ENCODE results near the gene AGAP1. TPM values are rescaled to one million over a fixed set of nuclear protein-coding genes. Genes with fewer than 3 reads are reported as not detected.

The AGAP1 gene
- polyA plus RNA-seq, 3 donors = 3.7 to 7.1 (median 6.3) TPM

- no peak overlapping the region for H3K27ac ChIP-seq (ENCODE audit: low read depth, low read length)
- 66 to 85% (median 71%) methylated on average over 18 of the region's 18 CpGs for WGBS, 3 donors
Observed at GRCh38 chr2:235607546-235608199, 113.8 kb downstream of the AGAP1 start.

- no peak overlapping the region for H3K27ac ChIP-seq (ENCODE audit: low read depth, low read length)
Observed at GRCh38 chr2:235608200-235608887, 114.5 kb downstream of the AGAP1 start.

GRCh38 chr2:235609321-235609720 lies 115.5 kb downstream of the AGAP1 start:
- no peak overlapping the region for H3K27ac ChIP-seq (ENCODE audit: low read depth, low read length)
- WGBS, 3 donors = 94 to 96% (median 96%) methylated on average over 11 of the region's 11 CpGs

More at GRCh38 chr2:235608200-235608887, 114.5 kb downstream of the AGAP1 start:
- WGBS, 3 donors = 66 to 88% (median 69%) methylated on average over 14 of the region's 14 CpGs

- WGBS, 3 donors = 91 to 94% (median 92%) methylated on average over 5 of the region's 5 CpGs
- H3K27ac ChIP-seq (ENCODE audit: low read depth, low read length) = no peak overlapping the region
Observed at GRCh38 chr2:235609746-235610145, 115.9 kb downstream of the AGAP1 start.

- WGBS, 3 donors = 66 to 85% (median 84%) methylated on average over 12 of the region's 12 CpGs
- no peak overlapping the region for H3K27ac ChIP-seq (ENCODE audit: low read depth, low read length)
Observed at GRCh38 chr2:235610696-235611257, 116.9 kb downstream of the AGAP1 start.

GRCh38 chr2:235611349-235611748 lies 117.5 kb downstream of the AGAP1 start:
- 52 to 78% (median 67%) methylated on average over 1 of the region's 1 CpG for WGBS, 3 donors
- H3K27ac ChIP-seq (ENCODE audit: low read depth, low read length) = no peak overlapping the region

- 68 to 92% (median 91%) methylated on average over 7 of the region's 7 CpGs for WGBS, 3 donors
Observed at GRCh38 chr2:235611756-235612155, 117.9 kb downstream of the AGAP1 start.

GRCh38 chr2:235612181-235612950 lies 118.5 kb downstream of the AGAP1 start:
- no peak overlapping the region for H3K27ac ChIP-seq (ENCODE audit: low read depth, low read length)
- WGBS, 3 donors = 80 to 95% (median 93%) methylated on average over 15 of the region's 15 CpGs

More at GRCh38 chr2:235611756-235612155, 117.9 kb downstream of the AGAP1 start:
- H3K27ac ChIP-seq (ENCODE audit: low read depth, low read length) = no peak overlapping the region

GRCh38 chr2:235613649-235614048 lies 119.8 kb downstream of the AGAP1 start:
- WGBS, 3 donors = 92 to 96% (median 94%) methylated on average over 6 of the region's 6 CpGs
- no peak overlapping the region for H3K27ac ChIP-seq (ENCODE audit: low read depth, low read length)

GRCh38 chr2:235614176-235614860 lies 120.5 kb downstream of the AGAP1 start:
- no peak overlapping the region for H3K27ac ChIP-seq (ENCODE audit: low read depth, low read length)

GRCh38 chr2:235614900-235615712 lies 121.3 kb downstream of the AGAP1 start:
- 46 to 61% (median 57%) methylated on average over 11 of the region's 11 CpGs for WGBS, 3 donors
- no peak overlapping the region for H3K27ac ChIP-seq (ENCODE audit: low read depth, low read length)

More at GRCh38 chr2:235614176-235614860, 120.5 kb downstream of the AGAP1 start:
- WGBS, 3 donors = 71 to 86% (median 72%) methylated on average over 14 of the region's 14 CpGs

GRCh38 chr2:235616885-235617284 lies 123.0 kb downstream of the AGAP1 start:
- WGBS, 3 donors = 31 to 58% (median 39%) methylated on average over 2 of the region's 2 CpGs
- no peak overlapping the region for H3K27ac ChIP-seq (ENCODE audit: low read depth, low read length)

GRCh38 chr2:235618039-235618438 lies 124.2 kb downstream of the AGAP1 start:
- WGBS, 3 donors = 89 to 96% (median 93%) methylated on average over 7 of the region's 7 CpGs
- H3K27ac ChIP-seq (ENCODE audit: low read depth, low read length) = no peak overlapping the region

- WGBS, 3 donors = 86 to 98% (median 97%) methylated on average over 6 of the region's 6 CpGs
- H3K27ac ChIP-seq (ENCODE audit: low read depth, low read length) = no peak overlapping the region
Observed at GRCh38 chr2:235619544-235619943, 125.7 kb downstream of the AGAP1 start.

GRCh38 chr2:235621736-235622135 lies 127.9 kb downstream of the AGAP1 start:
- no peak overlapping the region for H3K27ac ChIP-seq (ENCODE audit: low read depth, low read length)
- 84 to 93% (median 85%) methylated on average over 7 of the region's 7 CpGs for WGBS, 3 donors

- H3K27ac ChIP-seq (ENCODE audit: low read depth, low read length) = no peak overlapping the region
- 74 to 82% (median 82%) methylated on average over 9 of the region's 9 CpGs for WGBS, 3 donors
Observed at GRCh38 chr2:235623111-235623510, 129.3 kb downstream of the AGAP1 start.

GRCh38 chr2:235623752-235624151 lies 129.9 kb downstream of the AGAP1 start:
- 83 to 91% (median 85%) methylated on average over 2 of the region's 2 CpGs for WGBS, 3 donors
- no peak overlapping the region for H3K27ac ChIP-seq (ENCODE audit: low read depth, low read length)
